GM18870 (cell line): ENCODE data around the gene OTOR.

Source experiments
- ATAC-seq: cut with Tn5 transposase; IDR thresholded peaks from one replicate; pipeline ENCODE4 v1.9.1; 2021; ENCODE audit warnings: moderate library complexity; ENCODE audit not compliant: unreplicated experiment

The OTOR gene

GRCh38 chr20:16747291-16747811, 807 bp upstream of the OTOR start:
- no peak for ATAC-seq

GRCh38 chr20:16749573-16749972, 1.4 kb downstream of the OTOR start:
- ATAC-seq, result no peak

GRCh38 chr20:16752082-16752481, 3.9 kb downstream of the OTOR start:
- no peak for ATAC-seq

GRCh38 chr20:16752901-16753300, 4.7 kb downstream of the OTOR start:
- no peak for ATAC-seq

GRCh38 chr20:16758454-16759180, 10.5 kb downstream of the OTOR start:
- ATAC-seq, result no peak

- no peak for ATAC-seq
These were observed 11.0 kb downstream of the OTOR start for GRCh38 chr20:16759181-16759563.

GRCh38 chr20:16760431-16761304, 12.5 kb downstream of the OTOR start:
- ATAC-seq, result no peak

- peak; percentile 83 for ATAC-seq
These were observed 13.2 kb downstream of the OTOR start for GRCh38 chr20:16761305-16761829.

GRCh38 chr20:16764560-16764959, 16.4 kb downstream of the OTOR start:
- no peak for ATAC-seq

- ATAC-seq, result no peak
These were observed 23.1 kb downstream of the OTOR start for GRCh38 chr20:16771213-16771612.

GRCh38 chr20:16775961-16776360, 27.8 kb downstream of the OTOR start:
- ATAC-seq, result no peak

GRCh38 chr20:16777126-16777525, 29.0 kb downstream of the OTOR start:
- ATAC-seq, result no peak

GRCh38 chr20:16778159-16778558, 30.0 kb downstream of the OTOR start:
- no peak for ATAC-seq

- no peak for ATAC-seq
These were observed 33.3 kb downstream of the OTOR start for GRCh38 chr20:16781496-16781895.

GRCh38 chr20:16785226-16785625, 37.1 kb downstream of the OTOR start:
- no peak for ATAC-seq
